ENCODE measurements around the gene MLLT10.

The MLLT10 gene

GRCh38 chr10:21759232-21759631 lies 225.2 kb downstream of the MLLT10 start:
- no peak for DNase-seq (ENCODE audit: low read depth in 1 of 2, low spot score in 1 of 2)

DNA sequence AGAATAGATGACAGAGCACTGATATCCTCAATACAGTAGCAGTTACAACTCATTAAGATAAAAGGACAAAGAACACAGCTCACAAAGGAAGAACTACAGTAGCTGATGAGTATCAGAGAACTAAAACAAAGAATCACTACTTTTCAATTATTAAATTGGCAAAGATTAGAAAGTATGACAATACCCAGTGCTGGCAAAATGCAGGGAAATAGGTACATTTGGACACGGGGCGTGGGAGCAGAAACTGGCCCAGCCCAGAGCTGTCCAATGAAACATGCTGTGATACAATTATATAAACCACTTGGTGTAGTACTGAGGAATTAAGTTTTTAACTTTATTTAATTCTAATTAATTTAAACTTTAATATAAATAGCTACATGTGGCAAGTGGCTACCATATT lies 226.3 kb downstream of the MLLT10 start:
- no peak for DNase-seq (ENCODE audit: low read depth in 1 of 2, low spot score in 1 of 2)

- no peak for DNase-seq (ENCODE audit: low read depth in 1 of 2, low spot score in 1 of 2)
These were observed 230.6 kb downstream of the MLLT10 start for GRCh38 chr10:21764466-21765189.

- DNase-seq (ENCODE audit: low read depth in 1 of 2, low spot score in 1 of 2): no peak
These were observed 235.0 kb downstream of the MLLT10 start for GRCh38 chr10:21769041-21769440.

DNA sequence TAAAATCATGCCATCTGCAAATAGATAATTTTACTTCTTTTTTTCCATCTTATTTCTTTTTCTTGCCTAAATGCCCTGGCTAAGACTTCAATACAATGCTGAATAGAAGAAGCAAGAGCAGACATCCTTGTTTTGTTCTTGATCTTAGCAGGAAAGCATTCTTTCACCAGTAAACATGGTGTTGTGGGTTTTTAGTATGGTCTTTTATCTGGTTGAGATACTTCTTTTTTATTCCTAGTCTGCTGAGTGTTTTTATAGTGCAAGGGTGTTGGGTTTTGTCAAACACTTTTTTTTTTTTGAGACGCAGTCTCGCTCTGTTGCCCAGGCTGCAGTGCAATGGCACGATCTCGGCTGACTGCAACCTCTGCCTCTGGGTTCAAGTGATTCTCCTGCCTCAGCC lies 237.2 kb downstream of the MLLT10 start:
- no peak for DNase-seq (ENCODE audit: low read depth in 1 of 2, low spot score in 1 of 2)

- no peak for DNase-seq (ENCODE audit: low read depth in 1 of 2, low spot score in 1 of 2)
These were observed 242.9 kb downstream of the MLLT10 start for GRCh38 chr10:21776883-21777282.

DNA sequence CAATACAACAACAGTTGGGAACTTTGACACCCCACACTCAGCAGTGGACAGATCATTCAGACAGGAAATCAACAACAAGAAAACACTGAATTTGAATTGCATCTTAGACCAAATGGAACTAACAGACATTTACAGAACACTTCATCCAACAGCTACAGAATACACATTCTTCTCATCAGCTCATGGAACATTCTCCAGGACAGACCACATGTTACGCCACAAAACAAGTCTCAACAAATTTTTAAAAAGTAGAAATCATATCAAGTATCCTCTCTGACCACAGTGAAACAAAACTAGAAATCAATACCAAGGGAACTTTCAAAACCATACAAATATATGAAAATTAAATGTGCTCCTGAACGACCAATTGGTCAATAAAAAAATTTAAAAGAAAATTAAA lies 257.2 kb downstream of the MLLT10 start:
- no peak for DNase-seq (ENCODE audit: low read depth in 1 of 2, low spot score in 1 of 2)

Measured in stimulated activated CD4-positive, alpha-beta T cell treated with anti-CD3 and anti-CD28 coated beads, Interleukin-15, amount 100 ng/mL, for 1 hour (primary cell).